ENCODE data around the gene COL4A2.

COL4A2 gene

GRCh38 chr13:110416131-110417025 lies 109.3 kb downstream of the COL4A2 start:
- H3K36me3 Mint-ChIP-seq: no peaks in the 10 kb centered on the region
- H3K9me3 Mint-ChIP-seq: no peaks in the 10 kb centered on the region
- no peak overlapping the region for H3K27ac Mint-ChIP-seq
- H3K4me3 Mint-ChIP-seq: no peak overlapping the region
- H3K27me3 Mint-ChIP-seq: peaks cover 67% of the 10 kb centered on the region
- peaks cover 10% of the 10 kb centered on the region for H3K4me1 Mint-ChIP-seq

GRCh38 chr13:110418944-110419343 lies 111.9 kb downstream of the COL4A2 start:
- Mint-ChIP-seq H3K27ac (no peak overlapping the region), H3K4me3 (no peak overlapping the region), H3K27me3 (peaks cover 65% of the 10 kb centered on the region), H3K9me3 (no peaks in the 10 kb centered on the region), H3K4me1 (peaks cover 14% of the 10 kb centered on the region), H3K36me3 (no peaks in the 10 kb centered on the region)

- no peak overlapping the region for H3K27ac Mint-ChIP-seq
- peaks cover 66% of the 10 kb centered on the region for H3K27me3 Mint-ChIP-seq
- peaks cover 14% of the 10 kb centered on the region for H3K4me1 Mint-ChIP-seq
- H3K9me3 Mint-ChIP-seq: no peaks in the 10 kb centered on the region
- H3K36me3 Mint-ChIP-seq: no peaks in the 10 kb centered on the region
- H3K4me3 Mint-ChIP-seq: no peak overlapping the region
These were observed 112.3 kb downstream of the COL4A2 start for GRCh38 chr13:110419381-110419791.

- Mint-ChIP-seq H3K9me3 (no peaks in the 10 kb centered on the region), H3K27ac (no peak overlapping the region), H3K4me3 (no peak overlapping the region), H3K36me3 (no peaks in the 10 kb centered on the region), H3K27me3 (peaks cover 63% of the 10 kb centered on the region), H3K4me1 (peaks cover 14% of the 10 kb centered on the region)
These were observed 112.9 kb downstream of the COL4A2 start for GRCh38 chr13:110419946-110420345.

- peaks cover 64% of the 10 kb centered on the region for H3K27me3 Mint-ChIP-seq
- H3K27ac Mint-ChIP-seq: no peak overlapping the region
- H3K4me3 Mint-ChIP-seq: no peak overlapping the region
These were observed 113.5 kb downstream of the COL4A2 start for GRCh38 chr13:110420626-110421025.

GRCh38 chr13:110421061-110421460 lies 114.0 kb downstream of the COL4A2 start:
- Mint-ChIP-seq H3K27ac (no peak overlapping the region), H3K4me3 (no peak overlapping the region), H3K36me3 (no peaks in the 10 kb centered on the region), H3K4me1 (peaks cover 14% of the 10 kb centered on the region), H3K27me3 (peaks cover 65% of the 10 kb centered on the region), H3K9me3 (no peaks in the 10 kb centered on the region)

More at GRCh38 chr13:110420626-110421025, 113.5 kb downstream of the COL4A2 start:
- H3K4me1 Mint-ChIP-seq: peaks cover 14% of the 10 kb centered on the region
- H3K36me3 Mint-ChIP-seq: no peaks in the 10 kb centered on the region
- H3K9me3 Mint-ChIP-seq: no peaks in the 10 kb centered on the region

- H3K4me1 Mint-ChIP-seq: peaks cover 14% of the 10 kb centered on the region
- H3K36me3 Mint-ChIP-seq: no peaks in the 10 kb centered on the region
- H3K4me3 Mint-ChIP-seq: no peak overlapping the region
- peaks cover 66% of the 10 kb centered on the region for H3K27me3 Mint-ChIP-seq
- no peaks in the 10 kb centered on the region for H3K9me3 Mint-ChIP-seq
- H3K27ac Mint-ChIP-seq: no peak overlapping the region
These were observed 114.8 kb downstream of the COL4A2 start for GRCh38 chr13:110421696-110422385.

GRCh38 chr13:110422913-110423688 lies 116.0 kb downstream of the COL4A2 start:
- Mint-ChIP-seq H3K4me1 (peaks cover 14% of the 10 kb centered on the region), H3K27me3 (peaks cover 64% of the 10 kb centered on the region), H3K27ac (no peak overlapping the region), H3K36me3 (no peaks in the 10 kb centered on the region), H3K9me3 (no peaks in the 10 kb centered on the region), H3K4me3 (no peak overlapping the region)

- H3K36me3 Mint-ChIP-seq: no peaks in the 10 kb centered on the region
- peaks cover 59% of the 10 kb centered on the region for H3K27me3 Mint-ChIP-seq
- no peak overlapping the region for H3K27ac Mint-ChIP-seq
- H3K9me3 Mint-ChIP-seq: no peaks in the 10 kb centered on the region
- no peak overlapping the region for H3K4me3 Mint-ChIP-seq
- peaks cover 14% of the 10 kb centered on the region for H3K4me1 Mint-ChIP-seq
These were observed 116.7 kb downstream of the COL4A2 start for GRCh38 chr13:110423689-110424302.

- Mint-ChIP-seq H3K27me3 (peaks cover 58% of the 10 kb centered on the region), H3K4me1 (peaks cover 14% of the 10 kb centered on the region), H3K4me3 (no peak overlapping the region), H3K36me3 (no peaks in the 10 kb centered on the region), H3K9me3 (no peaks in the 10 kb centered on the region), H3K27ac (no peak overlapping the region)
These were observed 117.7 kb downstream of the COL4A2 start for GRCh38 chr13:110424569-110425443.

- H3K4me1 Mint-ChIP-seq: peaks cover 14% of the 10 kb centered on the region
- no peak overlapping the region for H3K4me3 Mint-ChIP-seq
- H3K27me3 Mint-ChIP-seq: peaks cover 55% of the 10 kb centered on the region
- no peaks in the 10 kb centered on the region for H3K36me3 Mint-ChIP-seq
- no peaks in the 10 kb centered on the region for H3K9me3 Mint-ChIP-seq
- no peak overlapping the region for H3K27ac Mint-ChIP-seq
These were observed 118.3 kb downstream of the COL4A2 start for GRCh38 chr13:110425444-110425780.

- Mint-ChIP-seq H3K27ac (no peak overlapping the region), H3K4me1 (peaks cover 5% of the 10 kb centered on the region), H3K27me3 (peaks cover 54% of the 10 kb centered on the region), H3K36me3 (no peaks in the 10 kb centered on the region), H3K4me3 (no peak overlapping the region), H3K9me3 (no peaks in the 10 kb centered on the region)
These were observed 119.7 kb downstream of the COL4A2 start for GRCh38 chr13:110426735-110427134.

GRCh38 chr13:110428313-110428712 lies 121.2 kb downstream of the COL4A2 start:
- no peaks in the 10 kb centered on the region for H3K9me3 Mint-ChIP-seq
- H3K4me3 Mint-ChIP-seq: no peak overlapping the region
- peaks cover 55% of the 10 kb centered on the region for H3K27me3 Mint-ChIP-seq
- no peaks in the 10 kb centered on the region for H3K36me3 Mint-ChIP-seq
- H3K4me1 Mint-ChIP-seq: no peaks in the 10 kb centered on the region
- no peak overlapping the region for H3K27ac Mint-ChIP-seq

- Mint-ChIP-seq H3K4me3 (no peak overlapping the region), H3K27me3 (peaks cover 44% of the 10 kb centered on the region), H3K4me1 (no peaks in the 10 kb centered on the region), H3K9me3 (no peaks in the 10 kb centered on the region), H3K36me3 (no peaks in the 10 kb centered on the region), H3K27ac (no peak overlapping the region)
These were observed 123.6 kb downstream of the COL4A2 start for GRCh38 chr13:110430391-110431336.
